Keratinocyte (primary cell): ENCODE measurements around the gene SELPLG. TPM values are rescaled to one million over a fixed set of nuclear protein-coding genes. Genes with fewer than 3 reads are reported as not detected.

Experiments
- DNase-seq: peaks from one replicate; pipeline ENCODE4 v3.0.0-alpha.2; 2011; ENCODE audit warnings: low read depth, missing footprints, low spot score
- FAIRE-seq: peaks from 2 replicates; lab custom pipeline; 2011; peaks lifted over from hg19 to GRCh38; lab: Jason Lieb, UNC
- H2AFZ ChIP-seq: 2 replicates; pipeline ENCODE4 v1.6.0; 2012; ENCODE audit warnings: low read length, control low read depth, inconsistent platforms; ENCODE audit not compliant: control insufficient read depth
- H3K27ac ChIP-seq: 2 replicates; pipeline ENCODE4 v1.5.1; 2011; ENCODE audit warnings: low read length; ENCODE audit not compliant: control insufficient read depth, insufficient read depth
- H3K27me3 ChIP-seq: 3 replicates; pipeline ENCODE4 v1.6.0; 2011; ENCODE audit warnings: low read length; ENCODE audit not compliant: control insufficient read depth, insufficient read depth; ENCODE audit errors: extremely low read depth
- H3K36me3 ChIP-seq, 2 experiments: 2 replicates in 1 of 2; 3 replicates in 1 of 2; pipeline ENCODE4 v1.5.1; 2011; ENCODE audit warnings: low read length in 2 of 2, mild to moderate bottlenecking in 1 of 2; ENCODE audit not compliant: control insufficient read depth in 2 of 2, insufficient read depth in 2 of 2; ENCODE audit errors: extremely low read depth in 1 of 2
- H3K4me1 ChIP-seq: 3 replicates; pipeline ENCODE4 v1.5.1; 2011; ENCODE audit warnings: low read length; ENCODE audit not compliant: control insufficient read depth, insufficient read depth; ENCODE audit errors: extremely low read depth
- H3K4me2 ChIP-seq: 3 replicates; pipeline ENCODE4 v1.6.0; 2011; ENCODE audit warnings: low read depth, low read length; ENCODE audit not compliant: control insufficient read depth, insufficient read depth; ENCODE audit errors: extremely low read depth
- H3K4me3 ChIP-seq, 3 experiments: fragments of 200-600 bp in 1 of 3; sonication (generic) in 1 of 3; 2 replicates in 2 of 3; 3 replicates in 1 of 3; pipeline ENCODE4 v1.5.1; 2011 to 2016; ENCODE audit warnings: low read length in 3 of 3, mild to moderate bottlenecking in 3 of 3, control low read depth in 2 of 3, inconsistent platforms in 1 of 3, low read depth in 1 of 3, mixed read lengths in 1 of 3, mixed run types in 1 of 3, moderate library complexity in 1 of 3; ENCODE audit not compliant: control insufficient read depth in 2 of 3, insufficient read depth in 2 of 3; ENCODE audit errors: extremely low read depth in 1 of 3
- H3K79me2 ChIP-seq: 2 replicates; pipeline ENCODE4 v1.6.0; 2012; ENCODE audit warnings: low read length; ENCODE audit not compliant: control insufficient read depth, insufficient read depth
- H3K9ac ChIP-seq: 3 replicates; pipeline ENCODE4 v1.6.0; 2011; ENCODE audit warnings: low read length; ENCODE audit not compliant: control insufficient read depth, insufficient read depth; ENCODE audit errors: extremely low read depth
- H3K9me1 ChIP-seq: 3 replicates; pipeline ENCODE4 v1.6.0; 2011; ENCODE audit warnings: low read length; ENCODE audit not compliant: control insufficient read depth, insufficient read depth; ENCODE audit errors: extremely low read depth
- H3K9me3 ChIP-seq: 2 replicates; pipeline ENCODE4 v1.5.1; 2012; ENCODE audit warnings: low read depth, low read length; ENCODE audit not compliant: control insufficient read depth
- H4K20me1 ChIP-seq: 3 replicates; pipeline ENCODE4 v1.6.0; 2011; ENCODE audit warnings: low read length; ENCODE audit not compliant: control insufficient read depth, insufficient read depth; ENCODE audit errors: extremely low read depth
- CTCF ChIP-seq, 3 experiments: IDR thresholded peaks in 1 of 3; conservative IDR thresholded peaks in 1 of 3; optimal IDR thresholded peaks in 1 of 3; 2 replicates in 2 of 3; 3 replicates in 1 of 3; pipeline versions ENCODE3 to v1.5.1; 2011; ENCODE audit warnings: low read length in 3 of 3, mild to moderate bottlenecking in 3 of 3, moderate library complexity in 2 of 3, control low read depth in 1 of 3, inconsistent platforms in 1 of 3; ENCODE audit not compliant: insufficient read depth in 2 of 3; ENCODE audit errors: extremely low read depth in 1 of 3
- EZH2 ChIP-seq: IDR thresholded peaks from one replicate; pipeline ENCODE4 v1.6.1; 2012; ENCODE audit warnings: inconsistent platforms, mild to moderate bottlenecking, low read length, moderate library complexity
- dilution Hi-C: fragments of 300-500 bp; cut with MboI; formaldehyde crosslinking; loops from one replicate; pipeline ENCODE4 v1.7.0; 2020; ENCODE audit warnings: low sequenced_read_pairs; ENCODE audit not compliant: extremely low pct_ligation_motif_present
- polyA plus RNA-seq, 5 experiments: library from polyadenylated mRNA; depleted of rRNA in 3 of 5; stranded (reverse) in 3 of 5; stranded (forward) in 1 of 5; unstranded in 1 of 5; fragments of >200 nt; gene quantifications; 1 replicate in 1 of 5; 2 replicates in 3 of 5; 3 replicates in 1 of 5; pipeline versions ENCODE4 v1.2.1 to v1.2.3, GENCODE V29; 2011 to 2012; ENCODE audit warnings: missing spikeins in 2 of 5, low read depth in 1 of 5, low replicate concordance in 1 of 5

Gene SELPLG
- polyA plus RNA-seq, 1 donor (not counting 4 experiments of a cell fraction or from before 2014, with no cell fraction given): 0.80 TPM

DNA sequence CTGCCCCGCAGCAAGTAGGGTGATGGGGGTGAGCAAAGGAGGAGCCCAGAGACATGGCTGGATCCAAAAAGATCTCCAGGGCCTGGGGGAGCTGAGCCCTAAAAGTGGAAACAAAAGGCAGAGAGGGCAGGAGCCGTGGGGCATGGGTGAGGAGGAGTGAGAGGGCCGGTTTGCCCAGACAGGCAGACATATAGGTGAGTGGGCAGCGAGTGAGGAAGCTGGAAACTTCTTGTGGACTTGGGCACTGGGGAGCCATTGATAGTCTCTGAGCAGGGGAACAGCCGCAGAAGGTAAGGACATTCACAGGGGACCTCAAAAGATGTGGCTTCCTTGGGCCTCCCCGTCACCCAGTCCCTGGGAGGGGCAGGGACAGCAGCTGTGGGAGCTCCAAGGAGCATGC is 19.1 kb downstream of the SELPLG start:
- H3K36me3 ChIP-seq: no peaks in the 10 kb centered on the region
- H2AFZ ChIP-seq: no peak overlapping the region
- no peak overlapping the region for H3K4me3 ChIP-seq
- H3K4me1 ChIP-seq: peaks cover 8% of the 10 kb centered on the region
- no peak for TF ChIP-seq EZH2
- TF ChIP-seq CTCF (optimal IDR thresholded peaks at IDR 0.05 in 1 of 3, IDR thresholded peaks at IDR 0.05 in 1 of 3, conservative IDR thresholded peaks at IDR 0.05 in 1 of 3; ENCODE audit: extremely low read depth in 1 of 3, insufficient read depth in 2 of 3, low read length in 3 of 3): no peak
- no peaks in the 10 kb centered on the region for H3K9me1 ChIP-seq
- no peak overlapping the region for H3K4me2 ChIP-seq
- FAIRE-seq (no peak), DNase-seq (no peak)
- no peak overlapping the region for H3K9ac ChIP-seq
- dilution Hi-C loops: no loop called here
- H3K27ac ChIP-seq: no peak overlapping the region
- peaks cover 2% of the 10 kb centered on the region for H3K9me3 ChIP-seq
- no peaks in the 10 kb centered on the region for H3K79me2 ChIP-seq
- peaks cover 6% of the 10 kb centered on the region for H3K27me3 ChIP-seq
- H4K20me1 ChIP-seq: no peaks in the 10 kb centered on the region

DNA sequence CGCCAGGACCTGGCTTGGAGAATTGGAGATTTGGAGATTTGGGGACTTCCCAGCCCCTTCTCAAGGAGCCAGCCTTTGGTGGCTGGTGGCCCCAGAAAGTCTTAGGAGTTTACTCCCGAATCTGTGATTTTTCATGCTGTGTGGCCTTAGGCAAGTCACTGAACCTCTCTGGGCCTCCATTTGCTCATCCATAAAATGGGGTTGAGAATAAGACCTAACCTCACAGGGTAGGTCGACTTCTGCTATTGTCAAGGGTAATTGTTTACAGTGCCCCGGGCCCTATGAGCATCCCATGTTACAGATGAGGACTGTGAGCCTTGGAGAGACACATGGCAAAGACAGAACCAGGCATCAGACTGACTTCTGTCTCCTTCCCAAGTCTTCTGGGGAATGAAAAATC is 19.7 kb downstream of the SELPLG start:
- H3K36me3 ChIP-seq: no peaks in the 10 kb centered on the region
- FAIRE-seq (no peak), DNase-seq (no peak)

More for the DNA sequence above, 19.7 kb downstream of the SELPLG start:
- Histone ChIP-seq H3K4me3 (no peak overlapping the region), H3K4me2 (no peak overlapping the region), H4K20me1 (no peaks in the 10 kb centered on the region), H3K27ac (no peak overlapping the region), H2AFZ (no peak overlapping the region), H3K9me3 (peaks cover 2% of the 10 kb centered on the region), H3K9ac (no peak overlapping the region), H3K9me1 (no peaks in the 10 kb centered on the region), H3K4me1 (peaks cover 8% of the 10 kb centered on the region), H3K79me2 (no peaks in the 10 kb centered on the region), H3K27me3 (peaks cover 6% of the 10 kb centered on the region)
- dilution Hi-C loops: no loop called here
- no peak for TF ChIP-seq EZH2
- TF ChIP-seq CTCF (optimal IDR thresholded peaks at IDR 0.05 in 1 of 3, IDR thresholded peaks at IDR 0.05 in 1 of 3, conservative IDR thresholded peaks at IDR 0.05 in 1 of 3; ENCODE audit: extremely low read depth in 1 of 3, insufficient read depth in 2 of 3, low read length in 3 of 3): no peak
